Coronary artery (tissue), 2 donors: ENCODE results near the gene QSOX2.

ENCODE experiments used
- DNase-seq: peaks from one replicate; pipeline ENCODE4 v3.0.0-alpha.2; 2017; ENCODE audit warnings: low spot score
- H3K27ac ChIP-seq, 2 donors: fragments of 200-600 bp; sonication (generic); one replicate each; pipeline ENCODE4 v1.5.1; 2016 to 2019
- H3K4me3 ChIP-seq: fragments of 200-600 bp; sonication (generic); 2 replicates; pipeline ENCODE4 v1.5.1; 2016; ENCODE audit warnings: mild to moderate bottlenecking, moderate library complexity
- TF ChIP-seq, protein P1 (sequence below): fragments of 200-600 bp; sonication (generic); IDR thresholded peaks from one replicate; pipeline ENCODE4 v1.5.1; 2019; ENCODE audit warnings: antibody characterized with exemption

The QSOX2 gene

DNA sequence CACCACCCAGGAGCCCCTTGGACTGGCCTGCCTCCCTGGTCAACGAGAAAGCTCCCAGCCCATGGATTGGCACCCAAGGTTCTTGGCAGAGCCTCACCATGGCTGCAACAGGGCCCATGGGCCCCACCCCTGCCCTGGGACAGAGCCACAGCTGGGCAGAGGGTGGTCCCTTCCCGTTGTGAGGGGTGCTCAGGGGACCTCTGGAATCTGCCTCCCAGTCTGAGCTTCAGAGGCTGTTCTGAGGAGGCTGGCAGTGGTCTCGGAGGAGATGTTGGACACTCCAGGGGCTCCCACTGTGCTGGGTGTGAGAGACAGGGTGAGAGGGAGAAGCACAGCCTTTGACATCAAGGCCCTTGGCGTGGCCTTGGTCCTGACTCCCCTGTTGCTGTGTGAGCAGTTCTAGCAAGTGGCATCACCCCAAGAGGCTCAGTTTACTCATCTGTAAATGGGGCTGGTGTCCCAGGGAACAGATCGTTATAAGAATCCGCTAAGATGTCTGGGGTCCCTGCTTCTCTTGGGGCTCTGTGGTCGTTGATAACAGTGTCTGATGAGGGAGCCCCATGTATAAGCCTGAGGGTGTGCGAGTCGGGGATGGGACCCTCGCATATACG, 73.7 kb downstream of the QSOX2 start:
- DNase-seq: no peak
- TF ChIP-seq, protein P1, sequence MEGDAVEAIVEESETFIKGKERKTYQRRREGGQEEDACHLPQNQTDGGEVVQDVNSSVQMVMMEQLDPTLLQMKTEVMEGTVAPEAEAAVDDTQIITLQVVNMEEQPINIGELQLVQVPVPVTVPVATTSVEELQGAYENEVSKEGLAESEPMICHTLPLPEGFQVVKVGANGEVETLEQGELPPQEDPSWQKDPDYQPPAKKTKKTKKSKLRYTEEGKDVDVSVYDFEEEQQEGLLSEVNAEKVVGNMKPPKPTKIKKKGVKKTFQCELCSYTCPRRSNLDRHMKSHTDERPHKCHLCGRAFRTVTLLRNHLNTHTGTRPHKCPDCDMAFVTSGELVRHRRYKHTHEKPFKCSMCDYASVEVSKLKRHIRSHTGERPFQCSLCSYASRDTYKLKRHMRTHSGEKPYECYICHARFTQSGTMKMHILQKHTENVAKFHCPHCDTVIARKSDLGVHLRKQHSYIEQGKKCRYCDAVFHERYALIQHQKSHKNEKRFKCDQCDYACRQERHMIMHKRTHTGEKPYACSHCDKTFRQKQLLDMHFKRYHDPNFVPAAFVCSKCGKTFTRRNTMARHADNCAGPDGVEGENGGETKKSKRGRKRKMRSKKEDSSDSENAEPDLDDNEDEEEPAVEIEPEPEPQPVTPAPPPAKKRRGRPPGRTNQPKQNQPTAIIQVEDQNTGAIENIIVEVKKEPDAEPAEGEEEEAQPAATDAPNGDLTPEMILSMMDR: no peak
- no peak overlapping the region for H3K4me3 ChIP-seq
- H3K27ac ChIP-seq: no peak overlapping the region

DNA sequence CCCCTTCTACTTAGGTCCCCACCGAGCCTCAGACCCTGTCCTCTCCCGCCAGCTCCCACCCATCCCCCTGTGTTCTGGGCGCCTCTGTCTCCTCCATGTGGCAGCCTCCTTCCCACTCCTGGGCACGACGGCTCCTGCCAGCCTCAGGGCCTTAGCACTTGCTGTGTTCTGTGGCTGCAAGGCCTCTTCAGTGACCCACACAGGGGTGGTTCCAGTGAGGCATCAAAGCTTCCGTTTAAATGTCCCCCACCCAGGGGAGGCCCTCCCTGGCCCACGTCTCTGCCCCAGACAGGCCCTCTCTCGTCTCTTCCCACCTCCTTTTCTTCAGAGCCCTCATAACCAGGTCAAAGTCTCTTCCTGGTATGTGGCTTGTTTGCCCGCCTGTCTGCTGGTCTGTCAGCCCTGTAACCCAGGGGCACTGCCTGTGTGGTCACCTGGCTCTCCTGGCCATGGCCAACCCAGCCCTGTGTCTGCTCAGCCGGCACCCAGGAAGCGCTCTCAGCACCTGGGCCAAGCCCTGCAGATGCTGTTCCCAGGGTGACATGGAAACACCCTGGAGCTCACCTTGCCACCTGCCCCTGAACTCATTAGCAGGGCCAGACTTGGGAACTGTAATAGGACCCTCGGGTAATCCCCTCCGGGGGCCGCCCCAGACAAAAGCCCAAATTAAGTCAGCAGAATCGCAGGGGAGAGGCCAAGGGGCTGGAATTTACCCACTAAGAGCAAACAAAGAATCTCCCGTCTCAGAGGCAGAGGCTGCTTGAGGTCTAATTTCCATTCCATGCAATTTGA, 74.4 kb downstream of the QSOX2 start:
- TF ChIP-seq, protein P1: no peak
- Histone ChIP-seq H3K4me3 (no peak overlapping the region), H3K27ac (no peak overlapping the region)
- no peak for DNase-seq

DNA sequence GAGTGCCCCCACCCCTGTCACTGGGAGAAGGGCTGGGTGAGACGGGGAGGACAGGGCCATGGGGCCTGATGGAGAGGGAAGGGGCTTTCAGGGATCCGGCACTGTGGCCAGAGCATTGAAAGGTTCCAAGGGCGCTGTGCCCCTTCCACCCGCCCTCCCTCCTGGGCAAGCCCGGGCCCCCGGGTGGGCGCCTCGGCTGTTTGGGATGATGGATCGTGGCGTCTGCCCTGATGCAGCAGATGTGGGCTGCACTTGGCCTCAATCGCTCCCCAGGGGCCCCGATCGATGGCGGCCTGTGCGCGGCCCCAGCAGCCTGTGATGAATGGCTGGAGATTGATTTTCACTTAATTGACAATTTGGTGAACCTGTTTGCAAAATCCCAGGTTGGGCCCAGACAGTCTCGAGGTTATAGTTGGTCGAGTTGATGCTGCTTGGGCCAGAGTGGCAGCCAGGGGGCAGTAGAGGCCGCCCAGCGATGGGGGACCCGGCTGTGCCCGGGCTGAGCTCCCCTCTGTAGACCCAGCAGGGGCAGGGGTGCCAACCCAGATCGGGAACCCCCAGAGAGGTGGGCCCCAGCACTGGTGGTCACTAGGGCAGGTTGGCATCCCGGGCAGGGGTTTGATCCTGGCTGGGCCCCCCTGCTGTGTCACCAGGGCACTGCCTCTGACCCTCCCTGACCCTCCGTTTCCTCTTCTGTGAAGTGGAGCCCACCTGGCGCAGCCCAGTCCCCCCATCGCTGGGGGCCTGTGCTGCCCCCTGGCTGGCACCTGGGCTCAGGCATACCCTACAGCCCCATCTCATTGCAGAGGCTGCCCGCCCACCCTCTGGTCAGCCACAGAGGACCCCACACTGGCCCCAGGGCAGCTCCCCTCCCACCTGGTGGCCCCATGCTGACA, 75.4 kb downstream of the QSOX2 start:
- Histone ChIP-seq H3K4me3 (no peak overlapping the region), H3K27ac (no peak overlapping the region)
- TF ChIP-seq, protein P1: no peak
- DNase-seq: no peak

DNA sequence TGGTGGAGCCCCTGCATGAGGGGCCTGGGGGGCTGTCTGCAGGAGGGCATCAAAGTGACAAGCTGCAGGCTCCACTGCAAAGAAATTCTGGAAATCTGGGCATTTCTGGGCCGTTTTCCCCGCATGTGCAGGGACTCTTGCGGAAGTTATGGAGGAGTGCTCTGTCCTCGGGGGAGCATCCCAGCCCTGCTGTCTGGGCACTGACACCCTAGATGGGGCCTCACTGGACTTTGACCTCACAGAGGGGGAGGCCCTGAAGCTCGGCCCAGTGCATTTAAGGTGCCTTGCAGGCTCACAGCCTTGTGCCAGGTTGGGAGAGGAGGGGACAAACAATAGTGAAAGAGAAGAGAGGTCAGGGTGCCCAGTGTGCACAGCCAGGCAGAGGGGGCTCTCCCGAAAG, 76.1 kb downstream of the QSOX2 start:
- no peak overlapping the region for H3K27ac ChIP-seq

DNA sequence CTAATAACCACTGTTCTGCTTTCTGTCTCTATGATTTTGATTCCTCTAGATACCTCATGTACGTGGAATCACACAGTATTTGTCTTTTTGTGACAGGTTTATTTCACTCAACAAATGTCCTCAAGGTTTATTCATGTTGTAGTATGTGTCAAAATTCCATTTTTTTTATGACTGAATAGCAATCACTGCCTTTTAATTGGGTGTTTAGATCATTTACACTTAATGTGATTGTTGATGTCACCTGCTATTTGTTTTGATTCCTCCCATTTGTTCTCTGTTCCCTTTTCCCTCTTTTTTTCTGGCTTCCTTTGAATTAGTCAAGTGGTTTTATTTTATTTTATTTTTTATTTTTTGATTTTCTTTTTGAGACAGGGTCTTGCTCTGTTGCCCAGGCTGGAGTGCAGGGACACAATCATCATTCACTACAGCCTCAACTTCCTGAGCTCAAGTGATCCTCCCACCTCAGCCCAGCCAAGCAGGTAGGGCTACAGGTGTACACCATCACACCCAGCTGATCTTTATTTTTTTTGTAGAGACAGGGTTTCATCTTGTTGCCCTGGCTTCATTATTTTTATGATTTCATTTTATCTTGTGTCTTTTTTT, 82.3 kb downstream of the QSOX2 start:
- no peak for DNase-seq
- TF ChIP-seq, protein P1: no peak
- no peak overlapping the region for H3K4me3 ChIP-seq
- H3K27ac ChIP-seq: no peak overlapping the region

More for the DNA sequence above, 76.1 kb downstream of the QSOX2 start:
- H3K4me3 ChIP-seq: no peak overlapping the region
- TF ChIP-seq, protein P1: no peak
- no peak for DNase-seq

DNA sequence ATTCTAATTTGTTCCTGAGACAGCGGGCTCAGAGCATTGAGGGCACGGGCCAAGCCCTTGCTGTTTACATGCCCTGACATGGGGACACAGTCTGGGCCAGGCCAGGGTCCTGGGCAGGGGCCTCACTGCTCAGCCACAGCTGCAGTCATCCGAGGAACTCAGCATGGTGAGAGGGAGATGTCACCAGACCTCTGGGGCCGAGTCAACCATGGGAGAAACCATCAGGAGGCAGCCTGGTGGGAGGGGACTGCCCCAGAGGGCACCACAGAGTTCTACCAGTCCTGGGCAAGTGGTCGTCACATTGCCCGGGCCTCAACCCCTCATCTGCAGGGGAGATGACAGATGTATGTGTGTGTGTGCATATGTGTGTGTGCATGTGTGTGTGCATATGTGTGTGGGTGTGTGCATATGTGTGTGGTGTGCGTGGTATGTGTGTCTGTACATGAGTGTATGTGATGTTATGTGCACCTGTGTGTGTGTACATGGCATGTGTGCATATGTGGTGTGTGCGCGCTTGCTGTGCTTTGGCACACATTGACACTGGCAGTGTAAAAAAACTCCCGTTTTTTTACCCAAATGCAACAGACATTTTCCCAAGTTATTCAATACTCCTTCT, 84.5 kb downstream of the QSOX2 start:
- H3K27ac ChIP-seq: no peak overlapping the region
- DNase-seq: no peak
- TF ChIP-seq, protein P1: no peak
- no peak overlapping the region for H3K4me3 ChIP-seq
